Measurements from ENCODE around the gene VPS36. TPM values are rescaled to one million over a fixed set of nuclear protein-coding genes. Genes with fewer than 3 reads are reported as not detected.
"Not testable (repeated sequence)": the region's sequence is repeated elsewhere in the genome, so short reads cannot be mapped to it uniquely, and the experiment has no call there.

The VPS36 gene, protein sequence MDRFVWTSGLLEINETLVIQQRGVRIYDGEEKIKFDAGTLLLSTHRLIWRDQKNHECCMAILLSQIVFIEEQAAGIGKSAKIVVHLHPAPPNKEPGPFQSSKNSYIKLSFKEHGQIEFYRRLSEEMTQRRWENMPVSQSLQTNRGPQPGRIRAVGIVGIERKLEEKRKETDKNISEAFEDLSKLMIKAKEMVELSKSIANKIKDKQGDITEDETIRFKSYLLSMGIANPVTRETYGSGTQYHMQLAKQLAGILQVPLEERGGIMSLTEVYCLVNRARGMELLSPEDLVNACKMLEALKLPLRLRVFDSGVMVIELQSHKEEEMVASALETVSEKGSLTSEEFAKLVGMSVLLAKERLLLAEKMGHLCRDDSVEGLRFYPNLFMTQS
- total RNA-seq (35.9 TPM), polyA plus RNA-seq (ENCODE audit: insufficient read depth in 1 of 8, insufficient read length in 8 of 8, low replicate concordance in 1 of 8) (10 to 100 TPM; 35.4 to 54.0 (median 40.9) TPM)
- long read RNA-seq, donor 1, full-length matches to known transcripts, result 4 of 4 reads
- long read RNA-seq, donor 1, partial matches to known transcripts, result 0 of 4 reads
- long read RNA-seq, donor 1, other reads (novel, unspliced or antisense), result 0 of 4 reads
- long read RNA-seq, donor 2, result 0 reads
- long read RNA-seq, donor 3, full-length matches to known transcripts, result 13 of 27 reads
- long read RNA-seq, donor 3, partial matches to known transcripts, result 14 of 27 reads
- long read RNA-seq, donor 3, other reads (novel, unspliced or antisense), result 0 of 27 reads
- long read RNA-seq, donor 4, full-length matches to known transcripts, result 4 of 17 reads
- long read RNA-seq, donor 4, partial matches to known transcripts, result 13 of 17 reads
- long read RNA-seq, donor 4, other reads (novel, unspliced or antisense), result 0 of 17 reads
- long read RNA-seq, donor 5, full-length matches to known transcripts, result 16 of 60 reads
- long read RNA-seq, donor 5, partial matches to known transcripts, result 44 of 60 reads
- long read RNA-seq, donor 5, other reads (novel, unspliced or antisense), result 0 of 60 reads
- long read RNA-seq, donor 6, full-length matches to known transcripts, result 21 of 41 reads
- long read RNA-seq, donor 6, partial matches to known transcripts, result 20 of 41 reads
- long read RNA-seq, donor 6, other reads (novel, unspliced or antisense), result 0 of 41 reads
- long read RNA-seq, donor 7, full-length matches to known transcripts, result 7 of 15 reads
- long read RNA-seq, donor 7, partial matches to known transcripts, result 8 of 15 reads
- long read RNA-seq, donor 7, other reads (novel, unspliced or antisense), result 0 of 15 reads
- long read RNA-seq, donor 8, full-length matches to known transcripts, result 4 of 9 reads
- long read RNA-seq, donor 8, partial matches to known transcripts, result 5 of 9 reads
- long read RNA-seq, donor 8, other reads (novel, unspliced or antisense), result 0 of 9 reads
- long read RNA-seq, donor 9, full-length matches to known transcripts, result 8 of 15 reads
- long read RNA-seq, donor 9, partial matches to known transcripts, result 7 of 15 reads
- long read RNA-seq, donor 9, other reads (novel, unspliced or antisense), result 0 of 15 reads
- long read RNA-seq, donor 10, full-length matches to known transcripts, result 12 of 22 reads
- long read RNA-seq, donor 10, partial matches to known transcripts, result 10 of 22 reads
- long read RNA-seq, donor 10, other reads (novel, unspliced or antisense), result 0 of 22 reads
- long read RNA-seq, donor 11, full-length matches to known transcripts, result 10 of 17 reads
- long read RNA-seq, donor 11, partial matches to known transcripts, result 7 of 17 reads
- long read RNA-seq, donor 11, other reads (novel, unspliced or antisense), result 0 of 17 reads

DNA sequence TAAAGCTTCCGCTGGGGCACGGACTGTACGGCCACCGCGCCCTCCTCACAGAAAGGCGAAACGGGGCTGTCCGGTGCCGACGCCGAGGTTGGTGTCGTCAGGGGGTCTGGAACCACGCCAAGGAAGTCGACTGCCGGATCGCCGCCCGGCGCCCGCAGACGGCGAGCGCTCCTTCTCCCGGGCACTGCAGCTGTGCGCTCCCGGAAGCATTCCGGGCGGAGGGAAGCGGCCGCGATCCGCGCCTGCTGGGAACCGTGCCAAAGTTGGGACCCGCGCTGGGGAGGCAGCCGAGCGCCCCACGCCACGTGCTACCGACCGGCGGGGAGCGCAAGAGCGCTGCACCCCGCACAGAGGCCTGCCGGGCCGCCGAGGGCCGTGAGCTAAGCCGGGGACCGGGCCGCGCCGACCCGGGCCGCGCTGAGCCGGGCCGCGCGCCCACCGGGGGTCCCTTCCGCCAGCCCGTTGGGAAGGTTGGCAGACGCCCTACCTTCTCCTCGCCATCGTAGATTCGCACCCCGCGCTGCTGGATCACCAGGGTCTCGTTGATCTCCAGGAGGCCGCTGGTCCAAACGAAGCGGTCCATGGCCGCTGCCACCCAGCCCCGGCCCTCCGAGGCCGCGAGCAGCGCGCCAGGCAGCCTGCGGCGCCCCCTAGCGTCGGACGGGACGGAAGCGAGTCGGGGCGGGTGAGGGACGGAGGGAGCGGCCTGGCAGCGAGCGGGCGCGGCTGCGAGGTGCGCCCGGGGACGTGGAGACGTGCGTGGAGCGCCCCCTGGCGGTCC is at the start of gene VPS36:
Gene VPS36, minus strand, starts transcription at position 623 of the 781 bp plus-strand sequence. Its CDS starts 40 bp downstream, at position 583.
- H3K4me3 ChIP-seq (ENCODE audit: low read length), result peak within 1 kb of the TSS; percentile 74
- H3K9me3 ChIP-seq (replicated peaks; ENCODE audit: control insufficient read depth, low read depth, low read length), result no peaks in the 10 kb centered on the region
- peak; percentile 98 for DNase-seq
- WGBS (ENCODE audit: insufficient coverage), result under 1% methylated on average over 105 of the region's 105 CpGs
- peak within 1 kb of the TSS; percentile 76 for H3K27ac ChIP-seq (ENCODE audit: low read length)
- H3K36me3 ChIP-seq (ENCODE audit: control insufficient read depth, insufficient read depth, low read length), result no peaks in the 10 kb centered on the region
- no peaks in the 10 kb centered on the region for H3K27me3 ChIP-seq (ENCODE audit: control insufficient read depth, insufficient read depth, low read length)
- peaks cover 19% of the 10 kb centered on the region for H3K4me1 ChIP-seq (ENCODE audit: control insufficient read depth, insufficient read depth, low read length)

DNA sequence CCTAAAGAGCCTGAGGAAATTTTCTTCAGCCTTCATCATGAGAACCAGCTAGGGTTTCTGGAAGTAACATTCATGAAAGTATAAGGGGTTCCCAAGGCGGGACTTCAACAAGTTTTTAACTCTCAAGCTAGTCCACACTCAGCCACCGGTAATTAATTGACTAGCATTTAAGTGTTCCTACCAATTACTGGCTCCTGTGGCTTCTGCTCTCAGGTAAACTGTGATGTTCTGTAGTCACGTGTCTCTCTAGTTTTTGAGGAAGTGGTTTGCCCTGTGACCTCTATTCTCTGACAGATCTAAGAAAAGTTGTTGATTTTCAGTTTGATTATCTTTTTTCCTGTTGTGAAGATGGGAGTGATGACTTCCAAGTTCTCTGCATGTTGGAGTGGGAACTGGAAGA is 47.5 kb upstream of the VPS36 start:
- not testable (repeated sequence) for H3K9me3 ChIP-seq (replicated peaks; ENCODE audit: control insufficient read depth, low read depth, low read length); H3K36me3 ChIP-seq (ENCODE audit: control insufficient read depth, insufficient read depth, low read length); H3K27me3 ChIP-seq (ENCODE audit: control insufficient read depth, insufficient read depth, low read length); H3K27ac ChIP-seq (ENCODE audit: low read length); DNase-seq; H3K4me3 ChIP-seq (ENCODE audit: low read length); H3K4me1 ChIP-seq (ENCODE audit: control insufficient read depth, insufficient read depth, low read length)
- WGBS (ENCODE audit: insufficient coverage), result no CpG with 5 or more reads among the region's 3 CpGs

DNA sequence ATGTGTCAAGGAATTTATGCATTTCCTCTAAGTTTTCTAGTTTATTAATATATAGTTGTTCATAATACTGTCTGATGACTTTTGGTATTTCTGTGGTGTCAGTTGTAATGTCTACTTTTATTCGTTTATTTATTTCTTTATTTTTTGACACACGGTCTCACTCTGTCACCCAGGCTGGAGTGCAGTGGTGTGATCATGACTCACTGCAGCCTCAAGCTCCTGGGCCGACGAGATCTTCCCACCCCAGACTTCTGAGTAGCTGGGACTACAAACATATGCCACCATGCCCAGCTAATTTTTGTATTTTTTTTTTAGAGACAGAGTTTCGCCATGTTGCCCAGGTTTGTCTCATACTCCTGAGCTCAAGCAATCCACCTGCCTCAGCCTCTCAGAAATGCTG is 43.8 kb upstream of the VPS36 start:
- H3K36me3 ChIP-seq (ENCODE audit: control insufficient read depth, insufficient read depth, low read length); DNase-seq; H3K4me3 ChIP-seq (ENCODE audit: low read length); H3K4me1 ChIP-seq (ENCODE audit: control insufficient read depth, insufficient read depth, low read length); H3K27ac ChIP-seq (ENCODE audit: low read length); H3K27me3 ChIP-seq (ENCODE audit: control insufficient read depth, insufficient read depth, low read length); H3K9me3 ChIP-seq (replicated peaks; ENCODE audit: control insufficient read depth, low read depth, low read length): not testable (repeated sequence)
- no CpG with 5 or more reads among the region's 5 CpGs for WGBS (ENCODE audit: insufficient coverage)

DNA sequence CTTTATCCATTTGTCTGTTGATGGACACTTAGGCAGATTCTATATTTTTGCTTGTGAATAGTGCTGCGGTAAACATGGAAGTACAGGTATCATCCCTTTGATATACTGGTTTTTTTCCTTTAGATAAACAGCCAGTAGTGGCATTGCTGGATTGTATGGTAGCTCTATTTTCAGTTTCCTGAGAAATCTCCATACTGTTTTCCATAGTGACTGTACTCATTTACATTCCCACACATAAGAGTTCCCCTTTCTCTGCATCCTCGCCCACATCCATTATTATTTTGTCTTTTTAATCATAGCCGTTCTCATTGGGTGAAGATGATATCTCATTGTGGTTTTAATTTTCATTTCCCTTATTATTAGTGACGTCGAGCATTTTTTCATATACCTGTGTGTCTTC is 40.6 kb upstream of the VPS36 start:
- H3K9me3 ChIP-seq (replicated peaks; ENCODE audit: control insufficient read depth, low read depth, low read length); H3K27ac ChIP-seq (ENCODE audit: low read length); H3K36me3 ChIP-seq (ENCODE audit: control insufficient read depth, insufficient read depth, low read length); H3K4me3 ChIP-seq (ENCODE audit: low read length); H3K27me3 ChIP-seq (ENCODE audit: control insufficient read depth, insufficient read depth, low read length); H3K4me1 ChIP-seq (ENCODE audit: control insufficient read depth, insufficient read depth, low read length); DNase-seq: not testable (repeated sequence)
- no CpG with 5 or more reads among the region's 5 CpGs for WGBS (ENCODE audit: insufficient coverage)

- not testable (repeated sequence) for H3K4me3 ChIP-seq (ENCODE audit: low read length); H3K27ac ChIP-seq (ENCODE audit: low read length); H3K4me1 ChIP-seq (ENCODE audit: control insufficient read depth, insufficient read depth, low read length); H3K9me3 ChIP-seq (replicated peaks; ENCODE audit: control insufficient read depth, low read depth, low read length); DNase-seq; H3K36me3 ChIP-seq (ENCODE audit: control insufficient read depth, insufficient read depth, low read length); H3K27me3 ChIP-seq (ENCODE audit: control insufficient read depth, insufficient read depth, low read length)
- no CpG with 5 or more reads among the region's 22 CpGs for WGBS (ENCODE audit: insufficient coverage)
Observed at GRCh38 chr13:52488763-52489162, 38.3 kb upstream of the VPS36 start.

GRCh38 chr13:52487078-52487477 is 36.6 kb upstream of the VPS36 start:
- H3K4me1 ChIP-seq (ENCODE audit: control insufficient read depth, insufficient read depth, low read length); H3K27me3 ChIP-seq (ENCODE audit: control insufficient read depth, insufficient read depth, low read length); H3K4me3 ChIP-seq (ENCODE audit: low read length); H3K27ac ChIP-seq (ENCODE audit: low read length); DNase-seq; H3K36me3 ChIP-seq (ENCODE audit: control insufficient read depth, insufficient read depth, low read length); H3K9me3 ChIP-seq (replicated peaks; ENCODE audit: control insufficient read depth, low read depth, low read length): not testable (repeated sequence)
- WGBS (ENCODE audit: insufficient coverage), result no CpG with 5 or more reads among the region's 2 CpGs

- not testable (repeated sequence) for H3K9me3 ChIP-seq (replicated peaks; ENCODE audit: control insufficient read depth, low read depth, low read length); H3K36me3 ChIP-seq (ENCODE audit: control insufficient read depth, insufficient read depth, low read length); H3K27me3 ChIP-seq (ENCODE audit: control insufficient read depth, insufficient read depth, low read length); H3K27ac ChIP-seq (ENCODE audit: low read length); H3K4me3 ChIP-seq (ENCODE audit: low read length); H3K4me1 ChIP-seq (ENCODE audit: control insufficient read depth, insufficient read depth, low read length); DNase-seq
- 100% methylated on average over 1 of the region's 7 CpGs for WGBS (ENCODE audit: insufficient coverage)
Observed at GRCh38 chr13:52480677-52481428, 30.4 kb upstream of the VPS36 start.

- H3K36me3 ChIP-seq (ENCODE audit: control insufficient read depth, insufficient read depth, low read length), result peaks cover 23% of the 10 kb centered on the region
- H3K4me3 ChIP-seq (ENCODE audit: low read length); H3K27me3 ChIP-seq (ENCODE audit: control insufficient read depth, insufficient read depth, low read length); H3K9me3 ChIP-seq (replicated peaks; ENCODE audit: control insufficient read depth, low read depth, low read length); H3K27ac ChIP-seq (ENCODE audit: low read length); H3K4me1 ChIP-seq (ENCODE audit: control insufficient read depth, insufficient read depth, low read length); DNase-seq: not testable (repeated sequence)
- WGBS (ENCODE audit: insufficient coverage), result no CpG with 5 or more reads among the region's 2 CpGs
Observed at GRCh38 chr13:52468487-52468886, 18.1 kb upstream of the VPS36 start.
